GM21515 (cell line): ENCODE measurements around the gene MILR1.
"Not testable (repeated sequence)": the region's sequence is repeated elsewhere in the genome, so short reads cannot be mapped to it uniquely, and the experiment has no call there.

Experiments used
- ATAC-seq: cut with Tn5 transposase; IDR thresholded peaks from one replicate; pipeline ENCODE4 v1.9.1; 2021; ENCODE audit not compliant: unreplicated experiment

Gene MILR1

GRCh38 chr17:64448665-64449512 is at the start of gene MILR1:
MILR1 (plus strand) TSS chr17:64449115; CDS start chr17:64449169, 54 bp downstream.
- peak; percentile 79 for ATAC-seq

- ATAC-seq: no peak
Measured at GRCh38 chr17:64399767-64400156, 49.2 kb upstream of the MILR1 start.

GRCh38 chr17:64400642-64401041 is 48.3 kb upstream of the MILR1 start:
- no peak for ATAC-seq

GRCh38 chr17:64401244-64401860 is 47.6 kb upstream of the MILR1 start:
- ATAC-seq: no peak

- ATAC-seq: no peak
Measured at GRCh38 chr17:64401941-64402340, 47.0 kb upstream of the MILR1 start.

- ATAC-seq: no peak
Measured at GRCh38 chr17:64402469-64402868, 46.4 kb upstream of the MILR1 start.

GRCh38 chr17:64403881-64404460 is 44.9 kb upstream of the MILR1 start:
- ATAC-seq: no peak

- no peak for ATAC-seq
Measured at GRCh38 chr17:64406321-64407200, 42.4 kb upstream of the MILR1 start.

- ATAC-seq: no peak
Measured at GRCh38 chr17:64410750-64411490, 38.0 kb upstream of the MILR1 start.

GRCh38 chr17:64411999-64412771 is 36.7 kb upstream of the MILR1 start:
- no peak for ATAC-seq

GRCh38 chr17:64412944-64413381 is 36.0 kb upstream of the MILR1 start:
- ATAC-seq: no peak

GRCh38 chr17:64413513-64413912 is 35.4 kb upstream of the MILR1 start:
- peak; percentile 74 for ATAC-seq

- no peak for ATAC-seq
Measured at GRCh38 chr17:64418506-64419339, 30.2 kb upstream of the MILR1 start.

- ATAC-seq: no peak
Measured at GRCh38 chr17:64420143-64420670, 28.7 kb upstream of the MILR1 start.

- not testable (repeated sequence) for ATAC-seq
Measured at GRCh38 chr17:64422121-64422520, 26.8 kb upstream of the MILR1 start.

- no peak for ATAC-seq
Measured at GRCh38 chr17:64423881-64424280, 25.0 kb upstream of the MILR1 start.

- no peak for ATAC-seq
Measured at GRCh38 chr17:64424324-64424849, 24.5 kb upstream of the MILR1 start.

- no peak for ATAC-seq
Measured at GRCh38 chr17:64425191-64425590, 23.7 kb upstream of the MILR1 start.
